Retinal pigment epithelial cell (primary cell): ENCODE results near the gene PKP2.
"Not testable (repeated sequence)": the region's sequence is repeated elsewhere in the genome, so short reads cannot be mapped to it uniquely, and the experiment has no call there.

Experiments
- DNase-seq: peaks from one replicate; pipeline ENCODE4 v3.0.0-alpha.2; 2010; ENCODE audit warnings: low read depth
- H3K4me3 ChIP-seq: 2 replicates; pipeline ENCODE4 v1.5.1; 2011; ENCODE audit warnings: mild to moderate bottlenecking, low read length, control low read depth, moderate library complexity
- CTCF ChIP-seq: conservative IDR thresholded peaks from 2 replicates; pipeline ENCODE4 v1.5.1; 2011; ENCODE audit warnings: low read depth, low read length, control low read depth, inconsistent platforms

Gene PKP2

GRCh38 chr12:32895688-32896431 lies 717 bp downstream of the PKP2 start:
- DNase-seq: no peak
- peak overlapping the region; percentile 72 for H3K4me3 ChIP-seq
- TF ChIP-seq CTCF: peak; percentile 37

- no peak for DNase-seq
- TF ChIP-seq CTCF: no peak
- no peak overlapping the region for H3K4me3 ChIP-seq
Measured at GRCh38 chr12:32894566-32894965, 2.0 kb downstream of the PKP2 start.

GRCh38 chr12:32893458-32893857 lies 3.1 kb downstream of the PKP2 start:
- no peak for DNase-seq
- TF ChIP-seq CTCF: no peak
- no peak overlapping the region for H3K4me3 ChIP-seq

- H3K4me3 ChIP-seq: no peak overlapping the region
- no peak for TF ChIP-seq CTCF
- DNase-seq: no peak
Measured at GRCh38 chr12:32893043-32893442, 3.5 kb downstream of the PKP2 start.

- DNase-seq, H3K4me3 ChIP-seq: not testable (repeated sequence)
Measured at GRCh38 chr12:32892369-32892768, 4.2 kb downstream of the PKP2 start.

GRCh38 chr12:32891956-32892355 lies 4.6 kb downstream of the PKP2 start:
- DNase-seq: peak; percentile 52
- no peak overlapping the region for H3K4me3 ChIP-seq
- no peak for TF ChIP-seq CTCF

- H3K4me3 ChIP-seq: no peak overlapping the region
Measured at GRCh38 chr12:32891526-32891925, 5.1 kb downstream of the PKP2 start.

More at GRCh38 chr12:32891526-32891925, 5.1 kb downstream of the PKP2 start:
- DNase-seq: no peak
- no peak for TF ChIP-seq CTCF
